ENCODE data around the gene RIMS3. TPM values are rescaled to one million over a fixed set of nuclear protein-coding genes. Genes with fewer than 3 reads are reported as not detected.

RIMS3 gene
- total RNA-seq, 1 experiment from 2014 or later, result 13.7 TPM

DNA sequence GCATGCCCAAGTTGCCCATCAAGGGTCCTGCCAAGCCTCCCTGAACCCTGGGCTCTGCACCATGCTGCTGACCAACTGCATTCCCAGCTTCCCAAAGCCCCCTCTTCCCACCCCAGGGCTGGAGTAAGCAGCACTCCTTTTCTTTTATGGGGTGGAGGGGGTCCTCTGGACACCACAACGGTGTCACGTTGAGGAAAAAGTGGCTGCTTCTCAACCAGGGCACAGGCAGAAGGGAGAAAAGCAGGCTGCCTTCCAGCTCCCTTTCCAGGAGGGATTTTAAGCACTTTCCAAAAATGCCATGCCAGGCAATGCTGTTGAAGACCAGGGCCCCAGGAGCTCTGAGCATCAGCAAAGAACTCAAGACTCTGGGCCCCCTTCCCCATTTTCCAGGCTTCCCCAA lies 691 bp downstream of the RIMS3 start:
- no peak overlapping the region for H2BK20ac ChIP-seq (ENCODE audit: low read depth, low read length, poor library complexity, severe bottlenecking)
- H4K91ac ChIP-seq (ENCODE audit: insufficient read length, low read depth, low read length), result no peak overlapping the region
- Mint-ChIP-seq H3K36me3 (ENCODE audit: insufficient read depth in 1 of 3, low read depth in 3 of 3) (no peaks in the 10 kb centered on the region), H3K4me3 (peak overlapping the region; percentile 80 to 89), H3K27ac (peak overlapping the region in 1 of 3 experiments; percentile 77; a peak in 1 of 7 replicates), H3K27me3 (ENCODE audit: low read depth) (peaks cover 12% of the 10 kb centered on the region), H3K9me3 (no peaks in the 10 kb centered on the region), H3K4me1 (peaks cover 20 to 41% of the 10 kb centered on the region in 2 experiments)
- no peak overlapping the region for H3K4ac ChIP-seq (ENCODE audit: low read depth, low read length)
- no peaks in the 10 kb centered on the region for H3K27me3 ChIP-seq (ENCODE audit: insufficient read depth, low read length)
- H4K5ac ChIP-seq (ENCODE audit: insufficient read length, low read depth, low read length), result no peak overlapping the region
- no peaks in the 10 kb centered on the region for H3K23me2 ChIP-seq (ENCODE audit: insufficient read length, low read depth, low read length, poor library complexity, severe bottlenecking)
- H3K23ac ChIP-seq (ENCODE audit: insufficient read length, low read depth, low read length), result no peak overlapping the region
- no peak overlapping the region for H3T11ph ChIP-seq (ENCODE audit: low read length)
- H3K4me1 ChIP-seq (ENCODE audit: insufficient read depth, low read length), result peaks cover 5% of the 10 kb centered on the region; the same call in 1 of the 2 replicates
- WGBS (ENCODE audit: extremely low coverage, insufficient read length, low lambda C conversion rate), result no CpG with 5 or more reads among the region's 2 CpGs
- H2BK5ac ChIP-seq (ENCODE audit: insufficient read length, low read length), result no peak overlapping the region
- no peak overlapping the region for H2BK120ac ChIP-seq (ENCODE audit: low read depth, low read length, poor library complexity, severe bottlenecking)
- TF ChIP-seq, protein P1, sequence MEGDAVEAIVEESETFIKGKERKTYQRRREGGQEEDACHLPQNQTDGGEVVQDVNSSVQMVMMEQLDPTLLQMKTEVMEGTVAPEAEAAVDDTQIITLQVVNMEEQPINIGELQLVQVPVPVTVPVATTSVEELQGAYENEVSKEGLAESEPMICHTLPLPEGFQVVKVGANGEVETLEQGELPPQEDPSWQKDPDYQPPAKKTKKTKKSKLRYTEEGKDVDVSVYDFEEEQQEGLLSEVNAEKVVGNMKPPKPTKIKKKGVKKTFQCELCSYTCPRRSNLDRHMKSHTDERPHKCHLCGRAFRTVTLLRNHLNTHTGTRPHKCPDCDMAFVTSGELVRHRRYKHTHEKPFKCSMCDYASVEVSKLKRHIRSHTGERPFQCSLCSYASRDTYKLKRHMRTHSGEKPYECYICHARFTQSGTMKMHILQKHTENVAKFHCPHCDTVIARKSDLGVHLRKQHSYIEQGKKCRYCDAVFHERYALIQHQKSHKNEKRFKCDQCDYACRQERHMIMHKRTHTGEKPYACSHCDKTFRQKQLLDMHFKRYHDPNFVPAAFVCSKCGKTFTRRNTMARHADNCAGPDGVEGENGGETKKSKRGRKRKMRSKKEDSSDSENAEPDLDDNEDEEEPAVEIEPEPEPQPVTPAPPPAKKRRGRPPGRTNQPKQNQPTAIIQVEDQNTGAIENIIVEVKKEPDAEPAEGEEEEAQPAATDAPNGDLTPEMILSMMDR (conservative IDR thresholded peaks at IDR 0.05), result no peak
- H3K56ac ChIP-seq (ENCODE audit: insufficient read length, low read depth, low read length), result no peak overlapping the region
- no peaks in the 10 kb centered on the region for H3K79me2 ChIP-seq (ENCODE audit: insufficient read depth, low read length)
- no peak overlapping the region for H2AFZ ChIP-seq (ENCODE audit: low read length)
- H4K8ac ChIP-seq (replicated peaks; ENCODE audit: insufficient read length, low read depth, low read length), result no peak overlapping the region
- H3K18ac ChIP-seq (ENCODE audit: insufficient read length, low read depth, low read length), result no peak overlapping the region
- H3K14ac ChIP-seq (ENCODE audit: insufficient read depth, low read length), result no peak overlapping the region
- no peak overlapping the region for H2BK12ac ChIP-seq (ENCODE audit: insufficient read length, low read depth, low read length)
- no peaks in the 10 kb centered on the region for H3K79me1 ChIP-seq (ENCODE audit: insufficient read depth, low read depth, low read length, poor library complexity, severe bottlenecking)
- DNase-seq, result no peak
- H3K9ac ChIP-seq (ENCODE audit: extremely low read depth, insufficient read length, low read length), result no peak overlapping the region
- no peaks in the 10 kb centered on the region for H4K20me1 ChIP-seq (ENCODE audit: control insufficient read depth, insufficient read depth, insufficient read length)
- H3K27ac ChIP-seq (ENCODE audit: insufficient read length, low read depth, low read length), result no peak overlapping the region
- no peak overlapping the region for H2BK15ac ChIP-seq (ENCODE audit: low read depth, low read length)
- H3K9me3 ChIP-seq (ENCODE audit: control insufficient read depth, low read depth, low read length), result no peaks in the 10 kb centered on the region
- H3K4me2 ChIP-seq (ENCODE audit: insufficient read depth, insufficient read length, low read length), result peak overlapping the region; percentile 50
- no peak overlapping the region for H2AK5ac ChIP-seq (ENCODE audit: insufficient read length, low read length)
